Stimulated activated CD4-positive, alpha-beta T cell treated with anti-CD3 and anti-CD28 coated beads, Interleukin-2, amount 100 ng/mL, for 4 hours (primary cell): Measurements from ENCODE around the gene MACROD1.

Experiments used
- DNase-seq: peaks from one replicate; pipeline ENCODE4 v3.0.0-alpha.2; 2020; ENCODE audit warnings: low read depth

Gene MACROD1

DNA sequence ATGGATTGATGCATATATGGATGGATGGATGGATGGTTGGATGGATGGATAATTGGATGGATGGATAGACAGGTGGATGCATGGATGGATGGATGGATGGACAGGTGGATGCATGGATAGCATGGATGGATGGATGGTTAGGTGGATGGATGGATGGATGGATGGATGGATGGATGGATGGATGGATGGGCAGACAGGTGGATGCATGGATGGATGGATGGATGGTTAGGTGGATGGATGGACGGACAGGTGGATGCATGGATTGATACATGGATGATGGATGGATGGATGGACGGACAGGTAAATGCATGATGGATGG is 52.5 kb downstream of the MACROD1 start:
- no peak for DNase-seq

DNA sequence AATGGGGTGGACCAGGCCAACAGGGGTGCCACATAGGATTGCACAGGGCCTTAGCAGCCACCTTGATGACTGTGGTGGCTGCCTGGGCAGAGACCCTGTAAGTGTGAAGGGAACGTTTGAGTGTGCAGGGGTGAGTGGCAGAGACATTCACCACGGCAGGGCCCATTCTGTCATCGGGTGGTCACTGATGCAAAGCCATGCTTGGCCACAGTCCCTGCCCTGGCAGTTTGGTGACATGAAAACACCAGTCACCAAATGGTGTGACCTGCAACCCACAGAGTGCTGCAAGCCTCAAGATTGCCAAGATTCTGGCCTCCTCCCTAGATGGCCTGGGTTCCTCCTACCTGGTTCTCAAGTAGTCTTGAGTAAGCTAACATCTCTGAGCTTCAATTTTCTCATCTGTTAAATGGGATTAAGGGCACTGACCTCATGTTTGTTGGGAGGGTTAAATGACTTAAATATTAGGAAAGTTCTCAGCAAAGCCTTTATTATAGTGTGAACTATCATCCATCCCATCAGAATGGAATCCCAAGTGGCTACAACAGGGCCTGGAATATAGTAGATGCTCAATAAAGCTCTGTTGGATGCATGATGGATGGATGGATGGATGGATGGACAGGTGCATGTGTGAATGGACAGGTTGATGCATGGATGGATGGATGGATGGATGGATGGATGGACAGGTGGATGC is 53.0 kb downstream of the MACROD1 start:
- no peak for DNase-seq

DNA sequence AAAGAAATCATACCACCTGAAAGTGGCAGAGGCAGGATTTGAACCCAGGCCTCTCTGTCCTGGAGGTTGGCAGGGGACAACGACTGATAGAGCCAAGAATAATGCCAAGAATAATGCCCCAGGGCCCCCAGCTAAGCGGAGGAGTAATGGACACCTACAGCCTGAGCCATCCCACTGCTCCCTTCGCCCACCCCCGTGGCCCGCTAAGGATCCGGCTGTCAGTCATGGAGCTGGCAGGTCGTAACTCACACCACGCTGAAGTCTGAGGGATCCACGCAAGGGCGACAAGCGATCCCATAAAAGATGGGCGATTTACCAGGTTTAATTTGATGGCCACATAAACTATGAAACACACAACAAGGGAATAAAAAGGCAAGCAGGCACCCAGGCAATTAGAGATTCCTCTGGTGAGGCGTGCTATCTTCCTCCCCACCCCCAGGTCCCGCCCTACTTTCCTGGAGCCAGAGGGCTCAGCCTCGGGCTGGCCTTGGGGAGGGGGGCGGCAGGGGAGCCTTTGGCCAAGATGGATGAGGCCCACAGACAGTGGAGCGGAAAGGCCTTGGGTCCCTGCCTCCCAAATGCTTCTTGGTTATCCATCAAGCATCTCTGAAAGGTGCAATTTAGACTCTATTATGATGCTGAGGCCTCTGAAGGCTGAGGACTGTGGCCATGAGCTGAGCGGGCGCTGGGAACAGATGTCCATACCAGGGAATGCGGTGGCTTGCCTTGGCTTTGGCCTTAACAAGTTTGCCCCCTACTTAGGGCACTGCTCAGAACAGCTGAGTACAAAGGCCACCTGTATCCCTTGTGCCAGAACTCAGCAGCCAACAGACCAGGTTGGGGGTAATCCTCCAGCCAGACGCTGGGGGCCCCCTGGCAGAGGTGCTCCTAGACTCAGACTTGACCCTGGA is 55.2 kb downstream of the MACROD1 start:
- DNase-seq, result no peak

DNA sequence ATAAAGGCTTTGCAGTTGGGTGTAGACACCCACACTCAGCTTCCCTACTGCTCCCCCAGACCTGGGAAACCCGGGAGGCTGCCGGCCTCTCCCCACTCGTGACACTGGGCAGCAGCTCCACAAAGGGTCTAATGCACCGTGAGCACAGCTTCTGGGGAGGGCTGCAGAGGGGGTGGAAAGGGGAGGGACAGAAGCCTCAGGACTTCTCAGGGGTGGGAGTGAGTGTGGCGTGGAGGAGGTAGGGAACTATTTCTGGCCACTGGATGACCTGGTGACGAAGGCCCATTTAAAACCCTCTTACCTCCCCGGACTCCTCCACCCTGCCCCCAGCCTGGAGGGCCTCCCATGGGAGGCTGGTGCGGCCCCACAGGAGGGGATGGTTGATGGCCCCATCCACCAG is 56.6 kb downstream of the MACROD1 start:
- no peak for DNase-seq

DNA sequence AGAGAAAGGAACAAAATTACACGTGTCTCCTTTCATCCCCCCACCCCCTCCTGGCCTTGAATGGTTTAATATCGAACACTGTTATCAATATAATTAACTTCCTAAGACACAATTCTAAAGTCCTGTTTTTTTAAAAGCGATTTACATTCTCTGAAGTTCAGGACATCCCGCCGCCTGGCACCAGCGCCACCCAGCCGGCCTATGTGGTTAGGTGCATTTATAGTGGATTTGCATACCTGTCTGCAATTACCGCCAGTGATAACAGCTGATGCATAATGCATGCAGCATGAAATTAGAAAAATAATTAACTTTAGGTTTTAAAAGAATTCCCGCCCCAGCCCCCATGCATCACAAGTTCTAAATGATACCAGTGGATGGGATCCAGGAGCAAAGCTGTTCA is 58.6 kb downstream of the MACROD1 start:
- no peak for DNase-seq

DNA sequence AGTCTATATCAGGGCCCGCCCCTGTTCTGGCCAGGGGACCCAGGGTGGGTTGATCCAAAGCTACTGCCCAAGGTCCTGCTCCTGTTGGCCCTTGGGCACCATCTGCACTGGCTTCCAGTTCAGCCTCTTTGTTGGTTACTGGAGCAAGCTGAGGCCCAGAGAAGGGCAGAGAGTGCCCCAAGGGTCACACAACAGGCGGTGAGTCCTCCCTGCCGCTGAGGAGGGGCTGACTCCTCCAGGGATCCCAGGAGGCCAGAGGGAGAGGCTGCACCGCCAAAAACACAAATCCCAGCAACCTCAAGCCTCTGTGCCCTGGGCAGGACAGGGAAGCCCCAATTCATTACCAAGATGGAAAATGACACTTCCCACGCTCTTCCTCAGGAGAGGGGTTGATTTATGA is 61.3 kb downstream of the MACROD1 start:
- DNase-seq, result no peak

DNA sequence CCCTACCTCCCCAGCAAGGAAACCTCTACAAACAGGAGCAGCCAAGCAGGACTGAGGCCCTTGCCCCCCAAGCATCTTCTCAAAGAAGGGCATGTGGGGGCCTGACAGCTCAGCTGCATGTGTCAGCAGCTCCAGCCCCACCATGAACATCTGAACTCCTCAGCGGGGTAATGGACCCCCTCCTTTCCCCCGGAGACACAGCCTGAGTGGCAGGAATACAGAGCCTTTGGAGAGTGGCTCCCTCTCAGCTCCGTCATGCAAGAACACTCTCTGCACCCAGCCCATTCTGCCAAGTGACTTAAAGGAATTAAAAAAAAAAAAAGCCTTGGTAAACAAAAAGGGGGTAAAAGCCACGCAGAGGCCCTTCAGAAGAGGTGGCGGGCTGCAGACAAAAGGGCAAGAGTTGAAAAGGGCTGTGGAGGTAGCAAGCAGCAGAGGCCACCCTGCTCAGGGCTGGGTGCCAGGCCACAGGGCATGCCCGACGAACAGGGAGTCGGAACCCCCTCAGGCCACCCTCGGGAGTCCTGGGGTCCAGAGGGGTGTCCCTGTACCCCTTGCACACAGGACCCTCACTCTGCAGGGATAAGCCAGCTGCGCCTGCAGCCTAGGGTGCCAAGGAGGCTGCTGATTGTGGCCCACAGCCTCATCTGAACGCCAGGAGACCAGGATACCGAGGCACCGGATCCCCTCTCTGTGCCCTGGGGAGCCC is 62.5 kb downstream of the MACROD1 start:
- no peak for DNase-seq

DNA sequence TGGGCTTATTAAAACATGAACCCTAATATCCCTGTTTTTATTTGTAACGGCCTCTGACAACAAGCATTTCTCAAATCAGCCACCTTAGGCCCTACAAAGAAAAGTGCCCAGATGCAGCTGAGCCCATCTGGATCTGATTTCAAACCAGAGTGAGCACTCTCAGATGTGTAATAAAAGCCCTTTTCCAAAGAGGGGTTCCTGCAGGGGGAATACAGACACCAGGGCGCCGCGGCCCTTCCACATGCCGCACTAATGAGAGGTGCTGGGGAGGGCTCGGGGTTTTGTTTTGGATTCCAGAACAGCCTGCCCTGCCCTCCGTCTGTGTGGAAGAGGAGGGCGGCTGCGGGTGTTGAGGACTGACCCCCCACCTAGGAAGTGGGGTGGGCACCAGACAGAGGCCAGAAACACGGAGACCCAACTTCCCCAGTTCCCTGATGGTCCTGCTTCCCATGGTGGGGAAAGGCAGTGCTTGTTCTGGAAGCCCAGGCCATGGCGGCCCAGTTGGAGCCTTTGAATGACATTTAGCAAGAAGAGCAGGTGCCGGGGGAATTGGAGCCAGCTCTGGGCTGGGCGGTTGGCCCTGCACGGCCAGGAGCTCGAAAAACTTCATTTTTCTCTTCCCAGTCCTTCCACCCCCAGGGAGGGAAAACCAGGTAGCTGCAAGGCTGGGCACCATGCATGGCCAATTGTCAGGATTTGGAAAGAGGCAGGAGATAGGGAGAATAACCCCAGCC is 63.7 kb downstream of the MACROD1 start:
- no peak for DNase-seq

DNA sequence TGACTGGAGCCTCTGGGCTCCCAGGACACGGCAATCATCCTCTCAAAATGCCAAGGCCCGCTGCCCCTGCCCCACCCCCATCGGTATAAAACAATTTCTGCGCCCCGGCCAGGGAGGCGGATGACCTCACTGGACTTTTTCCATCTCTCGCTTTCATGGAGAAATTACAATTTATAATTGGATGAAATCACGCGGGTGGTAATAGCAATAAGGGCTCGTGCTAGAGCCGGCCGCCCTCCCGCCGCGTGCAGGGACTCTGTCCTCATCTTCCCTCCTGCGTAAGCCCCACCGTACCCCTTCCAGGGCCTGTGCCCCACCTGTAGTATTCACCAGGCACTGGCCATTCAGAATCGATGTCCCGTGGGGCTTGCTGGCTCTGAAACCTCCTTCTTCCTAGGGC is 64.5 kb downstream of the MACROD1 start:
- DNase-seq, result no peak

DNA sequence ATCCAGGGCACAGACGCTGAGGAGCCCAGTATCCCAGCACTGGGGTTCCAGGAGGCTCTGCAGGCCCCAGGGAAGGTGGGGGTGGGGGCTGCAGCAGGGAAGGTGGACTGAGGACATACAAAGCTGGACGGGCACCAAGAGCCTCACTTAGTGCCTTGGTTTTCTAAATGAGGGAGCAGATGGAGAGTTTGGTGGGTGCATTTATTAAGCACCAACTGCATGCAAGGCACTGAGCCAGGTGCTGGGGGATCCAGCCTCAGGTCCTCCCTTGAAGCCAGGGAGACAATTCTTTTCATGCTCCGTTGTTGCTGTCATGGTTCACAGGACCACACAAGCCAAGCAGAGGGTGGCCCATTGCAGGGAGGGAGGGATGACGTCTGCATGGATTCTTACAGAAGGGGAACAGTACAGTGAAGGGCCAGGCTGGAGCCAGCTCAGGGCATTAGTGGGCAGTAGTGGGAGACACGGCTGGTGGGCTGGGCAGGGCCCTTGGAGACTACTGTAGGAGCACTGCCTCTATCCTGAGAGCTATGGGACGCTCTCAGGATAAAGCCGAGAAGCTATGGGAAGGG is 65.0 kb downstream of the MACROD1 start:
- no peak for DNase-seq

DNA sequence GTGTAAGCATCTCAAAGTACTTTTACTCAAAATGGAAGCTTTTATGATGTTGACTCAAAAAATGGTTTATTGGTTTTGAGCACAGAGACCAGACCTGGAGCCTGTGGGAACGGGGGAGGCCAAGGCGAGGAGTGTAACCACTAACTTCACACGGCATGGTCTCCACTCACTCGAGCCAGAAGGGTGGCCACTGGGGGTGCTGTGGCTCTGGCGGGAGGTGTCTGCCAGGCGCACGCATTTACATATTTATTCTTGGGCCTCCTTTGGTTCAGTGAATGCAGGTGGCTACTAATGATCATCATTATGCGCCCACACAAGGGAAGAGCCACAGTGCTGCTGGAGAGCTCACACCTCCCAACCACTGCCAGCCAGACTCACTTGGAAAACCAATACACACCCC is 65.6 kb downstream of the MACROD1 start:
- no peak for DNase-seq

DNA sequence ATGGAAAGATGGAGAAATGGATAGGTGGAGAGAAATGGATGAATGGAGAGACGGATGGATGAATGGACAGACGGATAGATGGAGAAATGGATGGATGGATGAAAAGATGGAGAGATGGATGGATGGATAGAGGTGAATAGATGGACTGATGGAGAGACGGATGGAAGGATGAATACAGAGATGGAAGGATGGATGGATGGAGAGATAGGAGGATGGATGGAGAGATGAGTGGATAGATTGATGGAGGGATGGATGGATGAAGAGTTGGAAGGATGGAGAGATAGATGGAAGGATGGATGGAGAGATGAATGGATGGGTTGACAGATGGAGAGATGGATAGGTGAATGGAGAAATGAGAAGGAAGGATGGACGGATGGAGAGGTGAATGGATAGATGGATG is 66.5 kb downstream of the MACROD1 start:
- no peak for DNase-seq

DNA sequence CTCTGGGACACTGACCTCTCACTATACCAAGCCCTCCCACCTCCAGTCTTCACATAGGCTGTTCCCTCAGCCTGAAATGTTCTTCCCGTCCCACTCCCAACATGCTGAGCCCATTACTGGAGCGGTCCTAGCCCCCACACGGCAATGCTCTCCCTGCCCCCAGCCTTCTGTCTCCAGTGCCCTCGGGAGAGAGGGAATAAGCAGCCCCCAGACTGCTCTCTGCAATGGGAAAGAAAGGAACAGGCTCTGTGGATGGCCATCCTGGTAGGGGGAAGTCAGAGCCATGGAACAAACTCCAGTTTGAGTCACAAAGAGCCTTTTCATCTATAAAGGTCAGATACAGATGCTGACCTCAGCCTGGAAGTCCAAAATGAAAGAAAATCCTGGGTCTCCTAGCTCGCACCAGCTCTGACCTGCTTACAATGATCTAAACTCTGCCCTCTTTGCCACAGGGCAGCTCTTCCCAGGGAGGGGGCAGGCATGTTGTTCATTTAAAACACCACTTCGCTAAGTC is 67.5 kb downstream of the MACROD1 start:
- DNase-seq, result no peak

DNA sequence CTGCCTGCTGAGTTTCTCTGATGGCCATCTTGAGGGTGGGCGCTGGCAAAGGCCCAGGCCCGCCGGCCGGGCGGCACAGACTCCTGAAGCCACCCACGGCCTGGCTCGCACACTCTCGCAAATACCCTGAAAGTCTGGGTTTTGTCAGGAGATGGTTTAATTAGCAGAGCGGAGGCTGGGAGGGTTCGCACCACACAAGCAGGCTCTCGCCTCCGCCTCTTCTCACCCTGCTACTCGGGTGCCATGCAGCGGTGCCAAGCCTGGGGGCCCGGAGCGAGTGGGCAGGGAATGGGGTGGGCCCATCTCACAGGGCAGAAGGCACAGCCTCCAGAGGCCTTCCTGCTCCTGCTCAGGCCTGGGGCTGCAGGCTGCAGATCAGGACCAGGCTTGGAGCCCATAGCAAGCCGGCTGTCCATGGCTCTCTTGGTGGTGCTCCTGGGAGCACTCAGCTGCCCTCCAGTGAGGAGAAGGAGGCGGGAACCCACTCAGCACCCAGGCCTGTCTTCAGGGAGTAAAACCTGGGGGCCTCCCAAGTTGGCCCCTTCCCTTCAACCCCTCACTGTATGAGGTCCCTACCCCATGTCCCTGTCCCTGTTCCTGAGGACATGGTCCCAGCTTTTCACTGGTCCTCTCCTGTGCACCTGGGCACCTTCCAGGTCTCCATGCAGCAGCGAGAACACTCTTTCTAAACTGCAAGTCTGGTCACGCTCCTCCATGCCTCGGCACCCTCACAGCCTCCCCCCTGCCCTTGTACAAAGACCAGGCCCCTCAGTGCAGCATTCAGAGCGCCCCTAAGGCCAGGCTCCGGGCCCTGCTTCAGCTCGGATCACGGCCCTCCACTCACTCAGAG is 68.2 kb downstream of the MACROD1 start:
- no peak for DNase-seq

DNA sequence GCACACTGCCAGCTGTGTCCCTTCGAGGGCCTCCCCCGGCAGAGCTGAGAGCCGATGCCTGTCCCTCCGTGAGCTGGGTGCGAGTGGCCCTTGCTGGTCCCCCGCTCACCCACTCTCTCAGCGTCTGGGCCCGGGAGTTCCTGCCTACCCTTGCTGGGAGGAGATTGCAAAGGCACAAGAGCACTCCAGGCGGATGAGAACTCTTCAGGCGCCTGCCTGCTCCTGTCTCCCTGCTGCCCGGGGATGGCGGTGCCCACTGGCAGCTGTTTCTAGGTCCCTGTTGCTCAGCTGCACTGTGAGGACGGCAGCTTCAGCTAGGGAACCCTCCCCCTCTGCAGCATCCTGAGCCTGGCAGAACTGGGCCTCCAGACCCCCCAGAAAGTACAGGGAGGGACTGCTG is 69.1 kb downstream of the MACROD1 start:
- DNase-seq, result no peak

DNA sequence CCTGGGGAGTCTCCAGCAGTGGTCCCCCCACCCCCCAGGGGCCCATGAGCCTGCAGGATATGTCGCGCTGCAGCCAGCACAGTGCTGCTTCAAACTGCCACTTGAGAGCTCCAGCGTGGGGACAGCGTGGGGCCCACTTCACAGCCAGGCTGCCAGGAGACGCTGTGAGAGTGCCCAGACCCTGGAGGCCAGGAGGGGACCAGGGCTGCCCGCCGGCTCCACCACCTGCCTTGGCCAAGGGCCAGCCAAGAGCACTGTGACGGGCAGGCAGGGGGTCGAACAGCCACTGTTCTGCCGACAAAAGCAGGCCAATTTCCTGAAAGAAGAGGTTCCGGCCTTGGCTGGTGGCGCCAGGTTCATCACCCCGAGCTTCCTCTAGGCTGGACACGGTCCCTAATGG is 70.0 kb downstream of the MACROD1 start:
- no peak for DNase-seq

DNA sequence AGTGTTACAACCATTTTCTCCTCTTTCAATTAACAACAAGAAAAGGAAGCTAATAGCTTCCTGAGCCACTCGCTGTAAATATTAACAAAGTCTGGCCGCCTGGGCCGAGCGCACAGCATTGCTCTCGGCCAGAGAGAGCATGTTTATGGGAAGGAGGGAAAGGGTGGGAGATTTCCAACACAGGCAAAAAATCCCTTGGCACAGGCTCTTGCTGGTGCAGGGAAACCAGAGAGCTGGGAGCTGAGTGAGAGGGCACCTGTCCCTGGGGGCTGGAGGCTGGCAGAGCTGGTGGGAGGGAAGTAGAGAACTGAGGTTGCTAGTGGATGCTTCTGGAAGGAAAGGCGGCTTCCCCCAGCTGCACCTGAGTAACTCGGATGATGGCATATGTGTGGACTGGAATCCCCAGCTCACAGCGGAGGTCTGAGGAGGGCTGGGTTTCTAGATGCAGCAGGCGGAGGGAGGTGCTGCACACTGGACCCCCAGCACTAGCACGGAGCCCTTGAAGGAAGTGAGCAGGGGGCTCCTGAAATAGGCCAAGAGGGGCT is 70.6 kb downstream of the MACROD1 start:
- DNase-seq, result no peak

DNA sequence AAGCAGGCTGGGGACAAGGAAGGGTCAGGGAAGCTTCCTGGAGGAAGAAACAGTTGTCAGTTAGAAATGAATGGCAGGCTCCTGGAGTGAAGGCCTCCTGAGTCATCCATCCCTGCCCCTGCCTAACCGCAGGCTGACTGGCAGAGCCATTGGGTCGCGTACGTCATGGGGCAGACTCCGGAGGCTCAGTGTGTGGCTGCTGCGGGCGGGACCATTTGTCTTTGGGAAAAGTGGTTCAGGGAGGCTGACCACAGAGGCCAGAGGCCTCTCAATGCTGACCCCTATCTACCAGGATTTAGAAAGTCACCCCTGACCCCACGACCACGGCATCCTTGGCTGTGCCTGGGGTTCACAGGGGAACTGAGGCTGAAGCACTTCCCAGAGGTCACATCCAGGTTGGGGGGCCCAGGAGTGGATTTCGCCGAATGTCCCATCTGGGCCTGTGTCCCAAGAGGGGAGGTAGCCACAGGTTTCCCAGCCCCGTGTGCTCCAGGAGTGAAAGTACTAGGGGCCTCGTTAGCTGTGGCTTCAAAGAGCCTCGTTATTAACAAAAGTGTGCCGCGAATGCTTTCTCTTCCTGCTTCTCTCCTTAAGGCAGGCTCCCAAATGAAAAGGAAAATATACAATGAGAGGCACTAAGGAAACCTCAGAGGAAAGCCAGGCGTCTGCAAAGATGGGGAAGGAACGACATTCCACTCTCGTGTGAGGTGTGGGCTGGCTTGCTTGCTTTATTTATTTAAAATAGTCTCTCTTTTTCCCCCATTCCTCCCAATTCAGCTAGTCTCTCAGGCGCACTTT is 71.3 kb downstream of the MACROD1 start:
- no peak for DNase-seq

DNA sequence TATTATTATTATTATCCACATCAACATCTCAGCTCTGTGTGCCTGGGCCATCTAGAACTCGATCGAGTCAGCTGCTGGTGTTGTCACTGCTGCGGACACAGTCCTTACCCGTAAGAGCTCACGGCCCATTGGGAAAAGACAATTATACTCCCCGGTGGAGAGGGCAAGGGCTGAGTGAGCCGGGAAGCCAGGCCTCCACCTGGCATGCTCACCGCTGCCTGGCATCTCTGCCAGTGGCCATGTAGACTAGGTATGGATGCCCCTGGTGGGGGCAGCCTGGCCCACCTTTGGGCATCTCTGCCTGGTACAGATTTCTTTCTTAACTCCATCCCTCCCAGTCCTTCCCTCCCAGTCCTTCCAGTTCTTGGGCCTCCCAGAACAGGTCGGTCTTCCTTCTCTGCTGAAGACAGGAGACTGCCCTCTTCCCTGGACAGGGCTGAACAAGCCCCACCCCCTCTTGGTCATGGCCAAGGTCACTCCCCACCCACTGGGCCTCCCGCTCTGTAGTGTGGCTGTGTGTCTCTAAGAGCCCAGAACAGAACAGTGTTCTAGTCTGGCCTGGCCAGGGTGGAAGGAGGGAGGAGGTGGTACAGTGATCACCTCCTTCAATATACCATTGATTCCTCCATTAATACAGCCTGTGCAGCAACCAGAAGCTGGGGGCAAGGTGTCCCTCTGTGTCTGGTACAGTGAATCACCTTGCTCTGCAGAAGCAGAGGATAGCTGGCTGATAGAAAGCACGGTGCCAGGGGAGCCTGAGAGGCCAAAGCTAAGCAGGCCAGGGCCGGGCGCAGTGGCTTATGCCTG is 72.5 kb downstream of the MACROD1 start:
- DNase-seq, result no peak
